Neural cell (in vitro differentiated cells): ENCODE results near the gene GSTA3. TPM values are rescaled to one million over a fixed set of nuclear protein-coding genes. Genes with fewer than 3 reads are reported as not detected.
"Not testable (repeated sequence)": the region's sequence is repeated elsewhere in the genome, so short reads cannot be mapped to it uniquely, and the experiment has no call there.

Source experiments
- H2AFZ ChIP-seq: fragments of 200-600, 300-800 bp; sonication (generic), shearing (Covaris generic); 2 replicates; pipeline ENCODE4 v1.6.0; 2014; ENCODE audit warnings: low read depth, mild to moderate bottlenecking, antibody characterized with exemption, low read length, moderate library complexity
- H3F3A ChIP-seq: fragments of 200-600 bp; shearing (Covaris generic); 2 replicates; pipeline ENCODE4 v1.6.1; 2016; ENCODE audit warnings: mild to moderate bottlenecking, moderate library complexity, mixed read lengths, antibody characterized with exemption, low read length; ENCODE audit not compliant: insufficient read depth, poor library complexity, severe bottlenecking
- H3K27ac ChIP-seq: fragments of 200-600, 300-800 bp; sonication (generic), shearing (Covaris generic); 2 replicates; pipeline ENCODE4 v1.5.1; 2014; ENCODE audit warnings: mild to moderate bottlenecking, low read length, moderate library complexity
- H3K27me3 ChIP-seq: fragments of 300-800, 200-600 bp; sonication (generic), shearing (Covaris generic); 2 replicates; pipeline ENCODE4 v1.6.0; 2014; ENCODE audit warnings: mild to moderate bottlenecking, low read depth, low read length, moderate library complexity; ENCODE audit not compliant: insufficient read depth
- H3K36me3 ChIP-seq: fragments of 300-800, 200-600 bp; sonication (generic), shearing (Covaris generic); 2 replicates; pipeline ENCODE4 v1.5.1; 2014; ENCODE audit warnings: mild to moderate bottlenecking, antibody characterized with exemption, low read length, moderate library complexity; ENCODE audit not compliant: insufficient read depth
- H3K4me2 ChIP-seq: fragments of 300-800, 200-600 bp; sonication (generic), shearing (Covaris generic); 2 replicates; pipeline ENCODE4 v1.6.0; 2014; ENCODE audit warnings: mild to moderate bottlenecking, low read length
- H3K4me3 ChIP-seq: fragments of 300-800, 200-600 bp; sonication (generic), shearing (Covaris generic); 2 replicates; pipeline ENCODE4 v1.5.1; 2014; ENCODE audit warnings: mild to moderate bottlenecking, low read length, moderate library complexity
- H3K79me2 ChIP-seq: fragments of 200-600 bp; shearing (Covaris generic); replicated peaks from 2 replicates; pipeline ENCODE4 v1.6.0; 2014; ENCODE audit warnings: mild to moderate bottlenecking, low read length, moderate library complexity; ENCODE audit not compliant: insufficient read depth
- H3K9ac ChIP-seq: fragments of 300-800, 200-600 bp; sonication (generic), shearing (Covaris generic); 2 replicates; pipeline ENCODE4 v1.6.1; 2016; ENCODE audit warnings: mild to moderate bottlenecking, low read length, mixed read lengths
- H3K9me2 ChIP-seq: fragments of 200-600 bp; shearing (Covaris generic); 2 replicates; pipeline ENCODE4 v1.6.1; 2016; ENCODE audit warnings: mild to moderate bottlenecking, low read length, mixed read lengths; ENCODE audit not compliant: insufficient read depth
- H3K9me3 ChIP-seq: fragments of 200-600, 300-800 bp; sonication (generic), shearing (Covaris generic); 2 replicates; pipeline ENCODE4 v1.6.1; 2016; ENCODE audit warnings: mild to moderate bottlenecking, mixed run types, low read length, moderate library complexity, mixed read lengths
- H4K20me1 ChIP-seq: fragments of 200-600 bp; shearing (Covaris generic); 2 replicates; pipeline ENCODE4 v1.6.1; 2016; ENCODE audit warnings: mild to moderate bottlenecking, mixed run types; ENCODE audit not compliant: insufficient read depth
- CTCF ChIP-seq: fragments of 450-650 bp; IDR thresholded peaks from 2 replicates; pipeline ENCODE4 v1.5.1; 2014; ENCODE audit warnings: antibody characterized with exemption, mild to moderate bottlenecking, moderate library complexity; ENCODE audit not compliant: poor library complexity, severe bottlenecking
- EP300 ChIP-seq: fragments of 450-650 bp; conservative IDR thresholded peaks from 2 replicates; pipeline ENCODE4 v1.6.1; 2014; ENCODE audit warnings: antibody characterized with exemption, mild to moderate bottlenecking, moderate library complexity; ENCODE audit not compliant: poor library complexity, severe bottlenecking
- EZH2 ChIP-seq: fragments of 200-600, 300-800 bp; shearing (Covaris generic), sonication (generic); IDR thresholded peaks from 2 replicates; pipeline ENCODE4 v1.6.1; 2014; ENCODE audit warnings: antibody characterized with exemption, low read length, borderline replicate concordance, mild to moderate bottlenecking; ENCODE audit not compliant: insufficient read depth, poor library complexity, severe bottlenecking
- MXI1 ChIP-seq: fragments of 450-650 bp; conservative IDR thresholded peaks from 2 replicates; pipeline ENCODE4 v1.6.1; 2014; ENCODE audit warnings: antibody characterized with exemption, mild to moderate bottlenecking; ENCODE audit not compliant: poor library complexity, severe bottlenecking
- POLR2AphosphoS5 ChIP-seq: IDR thresholded peaks from 2 replicates; pipeline ENCODE4 v1.6.1; 2012
- RAD21 ChIP-seq: fragments of 450-650 bp; conservative IDR thresholded peaks from 2 replicates; pipeline ENCODE4 v1.6.1; 2014; ENCODE audit warnings: antibody characterized with exemption, mild to moderate bottlenecking, moderate library complexity
- REST ChIP-seq: IDR thresholded peaks from 2 replicates; pipeline ENCODE4 v1.6.1; 2012; ENCODE audit warnings: borderline replicate concordance
- SMC3 ChIP-seq: fragments of 450-650 bp; conservative IDR thresholded peaks from 2 replicates; pipeline ENCODE4 v1.6.1; 2014; ENCODE audit warnings: antibody characterized with exemption, mild to moderate bottlenecking, moderate library complexity; ENCODE audit not compliant: poor library complexity
- TAF1 ChIP-seq: IDR thresholded peaks from 2 replicates; pipeline ENCODE4 v1.6.1; 2012; ENCODE audit warnings: low read depth
- polyA plus RNA-seq: library from polyadenylated mRNA; depleted of rRNA; stranded (reverse); fragments of >200 nt; gene quantifications from 2 replicates; pipeline ENCODE4 v1.2.3, GENCODE V29; 2014

Gene GSTA3
- polyA plus RNA-seq, 1 donor from 2014 or later = not detected

GRCh38 chr6:52946306-52946705 lies 36.8 kb upstream of the GSTA3 start:
- Histone ChIP-seq H3K27ac (no peak overlapping the region), H3K27me3 (no peaks in the 10 kb centered on the region), H3F3A (no peaks in the 10 kb centered on the region), H2AFZ (no peak overlapping the region), H3K79me2 (no peaks in the 10 kb centered on the region), H3K9ac (no peak overlapping the region), H3K4me3 (no peak overlapping the region), H3K9me3 (no peaks in the 10 kb centered on the region), H3K4me2 (no peak overlapping the region), H3K9me2 (no peaks in the 10 kb centered on the region), H3K36me3 (no peaks in the 10 kb centered on the region), H4K20me1 (no peaks in the 10 kb centered on the region)
- TF ChIP-seq EP300 (no peak), TAF1 (no peak), SMC3 (no peak), EZH2 (no peak), MXI1 (no peak), REST (no peak), POLR2AphosphoS5 (no peak), CTCF (no peak), RAD21 (no peak)

- H3K27ac ChIP-seq, H2AFZ ChIP-seq, H3K9me3 ChIP-seq, H3F3A ChIP-seq, H3K9ac ChIP-seq, H4K20me1 ChIP-seq, H3K4me2 ChIP-seq, H3K27me3 ChIP-seq, H3K79me2 ChIP-seq, H3K9me2 ChIP-seq, H3K4me3 ChIP-seq, H3K36me3 ChIP-seq: not testable (repeated sequence)
Measured at GRCh38 chr6:52942821-52943220, 33.3 kb upstream of the GSTA3 start.

GRCh38 chr6:52942221-52942620 lies 32.7 kb upstream of the GSTA3 start:
- no peaks in the 10 kb centered on the region for H3K27me3 ChIP-seq
- H3K36me3 ChIP-seq = no peaks in the 10 kb centered on the region
- H3F3A ChIP-seq = no peaks in the 10 kb centered on the region
- H4K20me1 ChIP-seq = no peaks in the 10 kb centered on the region
- TF ChIP-seq CTCF (no peak), EZH2 (no peak), POLR2AphosphoS5 (no peak), TAF1 (no peak), REST (no peak), MXI1 (no peak), RAD21 (no peak), SMC3 (no peak), EP300 (no peak)
- H3K9ac ChIP-seq = no peak overlapping the region
- no peaks in the 10 kb centered on the region for H3K9me3 ChIP-seq
- H2AFZ ChIP-seq = no peak overlapping the region
- no peak overlapping the region for H3K4me3 ChIP-seq
- H3K4me2 ChIP-seq = no peak overlapping the region
- H3K27ac ChIP-seq = no peak overlapping the region
- no peaks in the 10 kb centered on the region for H3K79me2 ChIP-seq
- H3K9me2 ChIP-seq = no peaks in the 10 kb centered on the region
